HG02970 (cell line): ENCODE results near the gene DENND1B.
"Not testable (repeated sequence)": the region's sequence is repeated elsewhere in the genome, so short reads cannot be mapped to it uniquely, and the experiment has no call there.

Experiments used
- ATAC-seq: cut with Tn5 transposase; IDR thresholded peaks from one replicate; pipeline ENCODE4 v1.9.1; 2021; ENCODE audit warnings: mild to moderate bottlenecking, moderate library complexity, moderate number of reproducible peaks; ENCODE audit not compliant: unreplicated experiment, low FRiP score

Gene DENND1B

DNA sequence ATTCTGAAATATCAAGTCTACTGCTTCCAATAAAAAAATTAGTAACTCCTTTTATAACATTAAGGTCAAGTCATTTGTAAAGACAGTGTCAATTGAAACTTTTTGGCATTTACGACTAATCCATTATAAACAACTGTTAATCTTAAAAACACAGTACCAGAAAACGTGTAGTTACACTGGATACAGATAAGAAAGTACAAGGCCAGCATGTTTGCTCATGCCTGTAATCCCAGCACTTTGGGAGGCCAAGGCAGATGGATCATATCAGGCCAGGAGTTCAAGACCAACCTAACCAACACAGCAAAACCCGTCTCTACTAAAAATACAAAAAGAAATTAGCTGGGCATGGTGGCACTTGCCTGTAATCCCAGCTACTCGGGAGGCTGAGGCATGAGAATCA is 29.4 kb downstream of the DENND1B start:
- no peak for ATAC-seq

DNA sequence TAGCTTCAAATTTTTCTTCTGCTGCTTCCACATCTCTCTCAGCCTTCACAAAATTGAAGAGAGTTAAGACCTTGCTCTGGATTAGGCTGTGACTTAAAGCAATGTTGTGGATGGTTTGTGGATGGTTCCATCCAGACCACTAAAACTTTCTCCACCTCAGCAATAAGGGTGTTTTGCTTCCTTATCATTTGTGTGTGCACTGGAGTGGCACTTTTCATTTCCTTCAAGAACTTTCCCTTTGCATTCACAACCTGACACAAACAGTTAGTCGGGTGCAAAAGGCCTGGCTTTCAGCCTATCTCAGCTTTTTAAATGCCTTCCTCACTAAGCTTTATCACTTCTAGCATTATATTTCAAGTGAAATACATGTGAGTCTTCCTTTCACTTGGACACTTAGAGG is 30.3 kb downstream of the DENND1B start:
- no peak for ATAC-seq

DNA sequence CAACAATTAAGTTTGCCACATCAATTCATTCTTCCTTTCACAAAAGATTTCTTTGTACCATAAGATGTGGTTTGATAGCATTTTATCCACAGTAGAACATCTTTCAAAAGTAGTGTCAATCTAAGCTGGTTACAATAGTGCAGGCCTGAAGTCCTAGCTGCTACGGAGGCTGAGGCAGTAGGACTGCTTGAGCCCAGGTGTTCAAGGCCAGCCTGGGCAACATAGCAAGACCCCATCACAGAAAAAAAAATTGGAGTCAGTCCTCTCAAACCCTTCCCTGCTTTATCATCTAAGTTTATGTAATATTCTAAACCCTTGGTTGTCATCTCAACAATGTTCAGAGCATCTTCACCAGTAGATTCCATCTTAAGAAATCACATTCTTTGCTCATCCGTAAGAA is 31.7 kb downstream of the DENND1B start:
- no peak for ATAC-seq

- no peak for ATAC-seq
Measured at GRCh38 chr1:197740992-197741391, 34.3 kb downstream of the DENND1B start.

- ATAC-seq, result no peak
Measured at GRCh38 chr1:197738927-197739326, 36.4 kb downstream of the DENND1B start.

GRCh38 chr1:197737916-197738315 is 37.4 kb downstream of the DENND1B start:
- ATAC-seq, result no peak

GRCh38 chr1:197736685-197737084 is 38.6 kb downstream of the DENND1B start:
- no peak for ATAC-seq

DNA sequence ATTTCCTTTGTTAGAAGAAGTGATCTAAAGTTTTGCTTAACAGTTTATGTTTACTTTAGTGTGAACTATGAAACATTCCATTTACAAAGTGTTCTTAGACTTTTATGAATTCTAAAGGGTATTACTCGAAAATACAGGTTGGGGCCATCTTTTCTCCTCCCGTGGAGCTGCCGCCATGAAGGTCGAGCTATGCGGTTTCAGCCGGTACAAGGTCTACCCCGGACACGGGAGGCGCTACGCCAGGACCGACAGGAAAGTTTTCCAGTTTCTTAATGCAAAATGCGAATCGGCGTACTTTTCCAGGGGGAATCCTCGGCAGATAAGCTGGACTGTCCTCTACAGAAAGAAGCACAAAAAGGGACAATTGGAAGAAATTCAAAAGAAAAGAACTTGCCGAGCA is 39.8 kb downstream of the DENND1B start:
- no peak for ATAC-seq

GRCh38 chr1:197733324-197733723 is 42.0 kb downstream of the DENND1B start:
- ATAC-seq, result no peak

DNA sequence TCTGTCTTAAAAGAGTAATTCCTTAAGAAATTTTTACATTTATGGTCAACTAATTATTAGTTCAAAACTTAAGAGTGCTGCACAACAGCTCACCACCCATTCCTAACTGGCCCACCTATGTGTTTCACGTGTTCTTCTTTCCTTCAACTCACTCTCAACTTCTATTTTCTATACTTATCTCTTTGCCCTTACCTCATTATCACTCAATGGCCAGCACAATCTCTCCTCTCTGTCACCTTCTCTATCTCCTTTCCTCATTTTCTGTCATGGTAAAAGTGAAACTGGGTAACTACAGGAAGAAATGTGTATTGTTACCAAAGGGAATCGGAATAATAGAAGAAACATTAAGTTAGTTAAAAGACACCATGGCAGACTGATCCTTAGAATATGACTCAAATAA is 43.1 kb downstream of the DENND1B start:
- no peak for ATAC-seq

DNA sequence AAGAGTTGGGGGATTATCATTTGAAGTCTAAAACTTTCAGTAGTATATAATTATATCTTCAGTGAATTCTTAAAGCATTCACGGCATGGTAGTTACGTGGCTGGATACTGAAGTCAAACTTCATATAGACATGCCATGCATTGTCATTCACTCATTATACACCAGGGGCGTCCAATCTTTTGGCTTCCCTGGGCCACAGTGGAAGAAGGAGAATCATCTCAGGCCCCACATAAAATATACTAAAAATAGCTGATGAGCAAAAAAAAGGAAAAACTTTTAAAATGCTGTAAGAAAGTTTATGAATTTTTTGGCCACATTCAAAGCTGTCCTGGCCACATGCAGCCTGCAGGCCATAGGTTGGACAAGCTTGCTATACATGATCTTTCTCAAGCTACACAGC is 43.8 kb downstream of the DENND1B start:
- ATAC-seq, result no peak

GRCh38 chr1:197725976-197726375 is 49.3 kb downstream of the DENND1B start:
- ATAC-seq, result no peak

- no peak for ATAC-seq
Measured at GRCh38 chr1:197725044-197725443, 50.2 kb downstream of the DENND1B start.

DNA sequence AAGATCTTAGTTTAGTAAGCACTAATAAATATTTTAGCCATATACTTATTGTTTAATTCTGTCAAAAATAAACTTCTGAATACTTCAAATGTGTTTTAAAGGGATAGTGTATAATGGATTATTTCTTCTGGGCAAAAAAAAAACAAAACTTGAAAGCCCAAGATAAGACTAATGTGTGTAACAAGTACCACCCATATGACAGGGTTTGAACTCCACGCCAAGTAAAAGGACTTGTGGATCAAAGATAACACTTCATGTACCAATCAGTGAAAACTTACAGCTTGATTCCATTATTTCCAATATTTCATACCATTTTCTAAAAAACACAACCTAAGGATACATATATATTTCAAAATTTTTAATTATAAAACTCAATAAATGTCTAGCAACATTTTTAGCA is 59.5 kb downstream of the DENND1B start:
- no peak for ATAC-seq

DNA sequence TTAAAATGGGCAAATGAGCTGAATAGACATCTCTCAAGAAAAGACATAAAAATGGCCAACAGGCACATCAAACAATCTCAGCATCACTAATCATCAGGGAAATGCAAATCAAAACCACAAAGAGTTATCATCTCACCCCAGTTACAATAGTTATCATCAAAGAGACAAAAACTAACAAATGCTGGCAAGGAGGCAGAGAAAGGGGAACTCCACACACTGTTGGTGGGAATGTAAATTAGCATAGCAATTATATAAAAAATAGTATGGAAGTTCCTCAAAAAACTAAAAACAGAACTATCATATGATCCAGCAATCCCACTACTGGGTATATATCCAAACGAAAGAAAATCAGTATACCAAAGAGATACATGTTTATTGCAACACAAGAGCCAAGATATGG is 68.7 kb downstream of the DENND1B start:
- ATAC-seq, result no peak

GRCh38 chr1:197705941-197706340 is 69.3 kb downstream of the DENND1B start:
- ATAC-seq, result no peak

DNA sequence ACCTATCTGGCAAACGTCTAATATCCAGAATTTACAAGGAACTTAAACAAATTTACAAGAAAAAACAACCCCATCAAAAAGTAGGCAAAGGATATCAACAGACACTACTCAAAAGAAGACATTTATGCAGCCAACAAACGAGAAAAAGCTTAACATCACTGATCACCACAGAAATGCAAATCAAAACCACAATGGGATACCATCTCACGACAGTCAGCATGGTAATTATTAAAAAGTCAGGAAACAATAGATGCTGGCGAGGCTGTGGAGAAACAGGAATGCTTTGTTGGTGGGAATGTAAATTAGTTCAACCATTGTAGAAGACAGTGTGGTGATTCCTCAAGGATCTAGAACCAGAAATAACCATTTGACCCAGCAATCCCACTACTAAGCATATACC is 74.6 kb downstream of the DENND1B start:
- not testable (repeated sequence) for ATAC-seq

- ATAC-seq, result no peak
Measured at GRCh38 chr1:197696372-197696771, 78.9 kb downstream of the DENND1B start.

DNA sequence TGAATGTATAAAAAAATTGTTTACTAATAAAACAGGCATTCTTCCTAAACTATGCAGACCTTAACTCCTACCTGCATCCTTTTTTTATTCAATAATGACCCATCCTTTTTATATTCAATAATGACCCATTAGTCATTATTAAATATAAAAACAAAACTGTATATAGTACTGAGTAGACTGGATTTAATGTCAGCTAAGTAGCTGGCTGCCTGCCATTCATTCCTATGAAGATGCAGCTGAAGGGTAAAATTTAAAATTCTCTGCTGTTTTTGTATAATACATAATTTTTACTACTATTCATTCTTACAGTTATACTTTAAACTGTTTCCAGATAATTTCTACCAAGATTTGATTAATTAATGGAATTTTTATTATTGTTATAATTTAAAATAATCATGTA is 79.3 kb downstream of the DENND1B start:
- ATAC-seq, result no peak

GRCh38 chr1:197692965-197693364 is 82.3 kb downstream of the DENND1B start:
- no peak for ATAC-seq

DNA sequence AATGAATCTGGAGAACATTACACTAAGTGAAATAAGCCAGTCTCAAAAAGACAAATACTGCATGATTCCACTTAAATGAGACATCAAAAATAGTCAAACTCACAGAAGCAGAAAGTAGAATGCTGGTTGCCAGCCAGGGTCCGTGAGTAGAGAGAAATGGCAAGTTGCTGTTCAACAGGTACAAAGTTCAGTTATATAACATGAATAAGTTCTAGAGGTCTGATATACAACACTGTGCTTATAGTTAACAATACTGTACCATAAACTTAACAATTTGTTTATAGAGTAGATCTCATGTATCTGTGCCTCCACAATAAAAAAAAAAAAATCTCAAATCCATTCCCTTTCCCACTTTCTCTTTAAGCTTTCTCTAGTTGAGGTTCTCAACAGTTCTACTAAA is 83.5 kb downstream of the DENND1B start:
- ATAC-seq, result no peak

DNA sequence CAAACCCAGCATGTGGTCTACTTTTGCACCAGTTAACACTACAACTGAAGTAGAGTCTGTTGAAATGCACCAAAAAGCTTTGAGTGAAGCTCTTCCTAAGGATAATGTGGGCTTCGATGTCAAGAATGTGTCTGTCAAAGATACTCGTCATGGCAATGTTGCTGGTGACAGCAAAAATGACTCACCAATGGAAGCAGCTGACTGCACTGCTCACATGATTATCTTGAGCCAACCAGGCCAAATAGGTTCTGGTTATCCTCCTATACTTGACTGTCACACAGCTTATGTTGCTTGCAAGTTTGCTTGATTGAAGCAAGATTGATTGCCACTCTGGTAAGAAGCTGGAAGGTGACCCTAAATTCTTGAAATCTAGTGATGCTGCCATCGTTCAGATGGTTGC is 85.2 kb downstream of the DENND1B start:
- ATAC-seq, result no peak

DNA sequence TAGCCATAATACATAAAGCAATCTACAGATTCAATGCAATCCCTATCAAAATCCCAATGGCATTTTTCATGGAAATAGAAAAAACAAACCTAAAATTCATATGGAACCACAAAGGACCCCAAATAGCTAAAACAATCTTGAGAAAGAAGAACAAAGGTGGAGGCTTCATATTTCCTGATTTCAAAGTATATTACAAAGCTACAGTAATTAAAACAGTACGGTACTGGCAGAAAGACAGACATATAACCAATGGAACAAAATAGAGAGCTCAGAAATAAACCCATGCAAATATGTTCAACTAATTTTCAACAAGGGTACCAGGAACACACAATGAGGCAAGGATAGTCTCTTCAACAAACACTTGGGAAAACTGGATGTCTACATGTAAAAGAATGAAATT is 87.0 kb downstream of the DENND1B start:
- no peak for ATAC-seq
